GM19452 (cell line): ENCODE measurements around the gene DGKI.

Experiments
- ATAC-seq: cut with Tn5 transposase; IDR thresholded peaks from one replicate; pipeline ENCODE4 v1.9.1; 2021; ENCODE audit not compliant: unreplicated experiment

Gene DGKI

DNA sequence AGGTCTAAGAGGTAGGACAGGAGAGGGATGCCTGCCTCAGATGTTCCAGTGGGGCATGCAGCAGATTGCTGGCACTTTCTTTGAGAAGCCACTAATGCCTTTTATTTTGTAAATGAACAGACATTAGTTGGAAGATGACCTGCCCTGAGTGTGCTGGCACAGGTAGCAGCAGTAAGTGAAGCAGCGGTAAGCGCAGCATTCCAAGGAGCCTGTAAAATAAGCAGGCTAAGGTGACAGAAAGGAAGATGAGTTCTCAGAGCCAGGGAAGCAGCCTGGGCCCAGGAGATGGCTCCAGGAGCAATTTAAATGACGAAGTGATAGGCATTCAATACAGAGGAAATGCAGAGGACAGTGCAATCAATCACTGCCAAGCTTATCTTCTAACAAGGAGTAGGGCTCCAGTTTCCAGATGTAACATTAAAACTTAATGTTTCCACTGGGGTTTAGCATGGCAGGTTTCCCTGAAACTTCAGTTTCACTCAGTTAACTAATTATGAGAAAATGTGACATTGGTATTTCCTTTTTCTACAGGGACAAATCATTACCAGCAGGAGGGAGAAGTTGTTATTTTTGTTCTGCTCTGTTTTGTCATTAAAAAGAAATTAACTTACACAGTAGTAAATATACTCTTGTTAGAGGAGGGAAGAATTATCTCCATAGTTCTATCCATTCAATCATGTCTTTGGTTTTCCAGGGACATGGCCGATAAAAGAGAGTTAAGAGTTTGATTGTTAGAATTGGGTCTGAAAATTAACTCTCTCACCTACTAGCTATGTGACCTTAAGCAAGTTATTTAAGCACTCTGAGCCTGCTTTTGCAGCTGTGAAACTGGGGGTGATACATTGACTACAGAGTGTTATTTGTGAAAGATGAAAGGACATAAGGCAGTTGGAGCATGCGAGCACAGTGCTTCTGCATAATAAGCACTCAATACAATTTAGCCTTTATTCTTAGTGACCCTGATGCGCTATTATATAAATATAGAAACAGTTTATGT is 406.6 kb downstream of the DGKI start:
- ATAC-seq: no peak

DNA sequence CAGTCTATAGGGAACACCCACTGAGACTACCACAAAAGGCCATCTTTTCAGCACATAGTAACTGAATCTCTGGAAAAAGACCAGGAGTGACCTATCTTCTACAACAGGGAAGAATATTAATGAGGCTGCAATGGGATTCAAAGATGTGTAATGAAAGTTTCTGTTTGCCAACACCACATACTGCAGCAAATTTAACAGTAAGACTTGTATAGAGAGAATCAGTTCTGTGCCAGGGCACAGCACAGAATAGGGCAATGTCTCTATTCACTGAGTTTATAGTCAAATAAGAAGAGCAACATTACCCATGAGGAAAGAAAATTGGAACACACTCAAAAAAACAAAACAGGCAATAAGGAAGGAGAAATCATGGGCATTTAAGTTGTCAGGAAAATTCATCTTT is 411.8 kb downstream of the DGKI start:
- no peak for ATAC-seq

DNA sequence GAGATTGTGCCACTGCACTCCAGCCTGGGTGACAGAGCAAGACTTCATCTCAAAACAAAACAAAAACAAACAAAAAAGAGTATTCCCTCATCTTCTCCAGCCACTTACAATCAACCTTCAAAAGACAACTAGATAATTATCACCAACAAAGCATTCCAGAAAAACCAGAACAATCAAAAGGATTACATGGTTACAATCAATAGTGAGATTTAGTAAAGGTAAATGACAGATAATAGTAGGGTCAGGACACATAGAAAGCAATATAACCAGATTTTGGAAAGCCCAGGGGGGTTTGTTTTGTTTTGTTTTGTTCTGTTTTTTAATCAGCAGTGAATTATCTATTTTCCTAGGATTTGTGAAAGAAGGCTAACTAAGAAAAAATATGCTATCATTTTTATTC is 412.2 kb downstream of the DGKI start:
- ATAC-seq: no peak

- ATAC-seq: no peak
Measured at GRCh38 chr7:137423321-137423720, 423.5 kb downstream of the DGKI start.

DNA sequence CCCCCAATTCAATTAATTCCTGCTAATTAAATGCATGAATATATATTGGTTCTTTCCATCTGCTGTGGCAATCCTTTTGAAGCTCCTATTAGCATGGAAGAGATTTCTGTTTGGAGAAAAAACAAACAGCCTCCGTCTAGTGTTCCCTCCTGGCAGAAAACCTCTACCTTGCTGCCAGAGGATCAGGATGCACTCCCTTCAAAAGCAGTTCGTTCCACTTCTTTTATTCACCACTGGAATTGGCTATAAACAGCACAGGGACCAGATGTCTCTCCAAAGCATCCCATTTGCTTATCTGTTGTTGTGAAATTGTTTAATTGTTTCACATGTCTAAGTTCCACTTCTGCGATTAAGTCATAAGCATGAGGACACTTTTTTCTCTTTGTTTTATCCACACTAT is 425.4 kb downstream of the DGKI start:
- no peak for ATAC-seq

GRCh38 chr7:137418841-137419240 is 427.9 kb downstream of the DGKI start:
- ATAC-seq: no peak

DNA sequence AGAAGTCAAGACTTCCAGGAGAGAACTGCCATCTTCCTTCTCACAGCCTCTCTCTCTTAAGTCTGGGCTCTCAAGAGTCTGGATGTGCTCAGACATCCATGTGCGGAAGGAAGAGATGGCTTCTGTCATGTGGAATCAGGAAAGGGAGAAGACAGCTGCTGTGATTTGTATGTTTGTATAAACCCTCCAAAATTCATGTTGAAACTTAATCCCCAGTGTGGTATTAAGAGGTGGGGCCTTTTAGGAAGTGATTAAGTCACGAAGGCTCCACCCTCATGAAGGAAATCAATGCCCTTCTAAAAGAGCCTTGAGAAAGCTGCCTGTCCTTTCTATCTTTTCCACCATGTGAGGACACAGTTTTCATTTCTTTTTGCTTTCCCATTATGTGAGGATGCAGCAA is 429.3 kb downstream of the DGKI start:
- no peak for ATAC-seq

GRCh38 chr7:137413901-137414300 is 432.9 kb downstream of the DGKI start:
- no peak for ATAC-seq

DNA sequence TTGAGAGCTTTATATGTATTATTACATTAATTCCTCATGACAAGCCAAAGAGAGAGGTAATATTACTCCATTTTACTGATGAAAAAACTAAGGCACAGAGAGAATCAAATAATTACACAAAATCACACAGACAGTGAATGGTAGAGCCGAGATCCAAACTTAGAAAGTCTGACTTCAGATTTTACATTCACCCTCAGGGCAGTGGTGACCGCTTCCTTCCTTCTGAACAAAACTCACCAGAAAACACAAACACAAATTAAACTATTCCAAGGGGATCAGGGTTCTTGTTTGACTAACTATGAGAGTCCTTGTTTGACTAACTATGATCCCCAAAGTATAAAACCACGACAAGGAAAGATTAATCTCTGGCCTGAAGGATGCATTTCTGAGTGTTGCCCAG is 435.3 kb downstream of the DGKI start:
- ATAC-seq: no peak

DNA sequence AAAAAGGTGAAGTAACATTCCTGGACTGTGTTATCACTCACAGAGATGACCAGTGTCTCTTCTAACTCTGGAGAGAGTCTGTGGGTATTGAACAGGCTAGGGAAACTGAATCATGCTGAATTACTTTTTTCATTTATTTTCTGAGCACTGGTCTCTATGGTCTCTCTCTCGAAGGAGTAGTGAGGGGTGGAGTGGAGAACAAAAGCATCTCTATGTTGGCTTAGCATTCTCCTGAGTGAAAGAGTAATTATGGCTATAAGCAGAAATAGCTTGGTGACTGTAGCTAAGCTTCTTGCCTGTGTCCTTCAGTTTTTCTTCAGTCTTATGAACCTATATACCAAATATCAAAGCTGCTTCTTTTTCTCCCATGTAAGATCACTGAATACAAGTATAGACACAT is 438.6 kb downstream of the DGKI start:
- no peak for ATAC-seq

DNA sequence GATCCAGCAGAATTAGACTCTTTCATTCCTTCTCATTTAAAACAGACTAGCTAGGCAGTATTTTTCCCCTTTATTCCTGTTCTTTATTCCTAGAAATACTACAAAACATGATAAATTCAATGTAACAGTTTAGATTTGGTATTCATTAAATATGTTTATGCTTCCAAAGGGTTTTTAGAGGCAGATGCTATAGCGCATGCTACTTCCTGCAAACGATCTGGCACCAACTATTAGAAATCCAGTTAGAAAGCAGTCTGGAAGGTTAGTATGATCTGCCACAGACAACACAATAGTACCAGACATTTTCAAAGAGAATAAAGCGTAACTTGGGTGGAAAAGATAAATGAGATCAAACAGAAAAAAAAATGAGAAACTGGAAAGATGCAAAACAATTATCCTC is 439.7 kb downstream of the DGKI start:
- no peak for ATAC-seq

GRCh38 chr7:137404660-137405317 is 442.0 kb downstream of the DGKI start:
- no peak for ATAC-seq

DNA sequence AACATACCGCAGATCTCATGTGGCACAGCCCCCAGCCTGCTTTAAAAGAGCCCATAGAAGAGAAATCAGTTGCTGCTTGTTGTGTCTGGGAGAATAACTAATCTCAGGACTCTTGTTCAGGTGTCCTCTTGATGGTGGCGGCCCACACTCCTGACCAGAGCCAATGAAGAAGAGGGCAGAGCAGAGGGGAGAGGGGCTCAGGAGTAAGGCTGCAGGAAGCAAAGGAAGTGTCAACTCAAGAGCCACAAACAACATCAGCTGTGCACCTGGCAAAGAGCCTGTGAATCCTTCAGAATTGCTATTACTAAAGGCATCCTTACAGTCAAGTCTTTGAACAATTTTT is 443.4 kb downstream of the DGKI start:
- ATAC-seq: no peak

- no peak for ATAC-seq
Measured at GRCh38 chr7:137402536-137403352, 444.0 kb downstream of the DGKI start.

DNA sequence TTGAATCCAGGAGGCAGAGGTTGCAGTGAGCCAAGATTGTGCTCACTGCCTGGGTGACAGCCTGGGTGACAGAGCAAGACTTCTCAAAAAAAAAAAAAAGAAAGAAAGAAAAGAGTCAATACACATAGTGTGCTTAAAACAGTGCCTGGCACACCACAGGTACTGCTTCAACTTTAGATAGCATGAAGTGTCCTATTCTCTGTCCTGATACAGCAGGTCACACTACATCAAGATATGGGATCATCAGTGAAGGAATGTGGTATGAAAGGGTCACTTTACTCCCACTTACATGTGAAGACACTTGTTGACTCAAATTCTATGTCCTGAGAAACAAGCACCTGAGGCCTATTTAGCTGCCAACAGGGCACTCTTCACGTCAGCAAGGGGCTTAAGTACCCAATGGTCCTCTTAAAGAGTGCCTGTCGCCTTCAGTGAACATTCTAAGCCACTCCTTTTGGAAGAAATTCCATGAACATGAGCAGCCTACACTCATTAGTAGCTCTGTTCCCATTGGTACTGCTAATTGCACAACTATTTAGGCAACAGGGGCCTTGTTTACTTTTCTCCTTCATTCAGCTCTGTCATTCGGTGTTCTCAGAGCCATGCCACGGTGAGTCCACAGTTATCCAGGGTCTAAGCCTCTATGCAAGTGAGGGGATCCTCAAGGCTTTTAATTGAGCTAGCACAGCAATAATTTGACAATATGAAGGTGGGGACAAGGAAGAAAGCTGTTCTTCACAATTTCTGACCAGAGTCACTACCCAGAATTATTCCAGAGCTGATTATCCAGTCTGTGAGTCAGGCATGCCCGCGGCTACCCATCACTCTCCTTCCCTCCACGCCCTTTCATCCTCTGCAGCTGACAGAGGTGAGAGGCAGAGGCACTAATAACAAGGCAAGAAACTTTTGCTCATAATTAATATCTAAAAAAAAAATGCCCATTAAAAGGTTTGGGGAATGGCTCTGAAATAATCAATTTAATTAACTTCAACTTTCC is 446.6 kb downstream of the DGKI start:
- no peak for ATAC-seq

DNA sequence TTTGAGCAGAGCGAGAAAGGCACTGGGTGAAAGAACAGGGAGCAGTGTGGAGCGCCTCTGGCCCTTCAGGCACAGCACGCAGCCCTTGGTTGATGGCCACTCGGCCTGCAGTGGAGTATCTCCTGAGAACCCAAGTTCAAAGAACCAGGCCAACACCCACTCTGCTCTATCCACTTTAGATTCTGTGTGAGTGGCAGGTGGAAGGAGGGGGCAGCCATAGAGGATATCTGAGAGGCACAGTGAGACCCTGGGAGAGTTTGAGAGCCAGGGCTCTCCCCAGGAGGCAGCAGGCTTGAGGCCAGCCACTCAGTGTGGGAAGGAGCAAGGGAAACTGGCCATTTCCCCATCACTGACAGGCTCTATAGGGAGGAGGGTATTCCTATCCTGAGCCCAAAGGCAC is 450.7 kb downstream of the DGKI start:
- no peak for ATAC-seq

DNA sequence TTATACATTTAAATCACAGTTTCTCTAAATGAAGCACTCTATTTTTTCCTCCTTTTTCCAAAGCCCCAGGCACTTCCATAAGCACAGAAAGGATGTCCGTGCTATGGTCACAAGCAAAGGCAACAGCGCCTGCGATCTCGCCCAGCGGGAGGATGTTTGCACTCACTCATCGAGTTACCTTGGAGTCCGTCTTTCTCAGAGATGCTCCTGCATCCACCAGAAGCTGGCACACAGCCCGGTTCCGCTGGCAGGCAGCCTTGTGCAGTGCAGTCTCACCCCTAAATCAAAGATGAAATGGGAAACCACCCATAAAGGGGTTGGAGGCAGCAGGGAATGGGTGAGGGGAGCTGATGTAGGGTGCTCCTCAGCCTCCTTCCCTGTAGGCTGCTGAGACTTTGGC is 451.4 kb downstream of the DGKI start:
- ATAC-seq: no peak

- ATAC-seq: no peak
Measured at GRCh38 chr7:137393570-137393969, 453.2 kb downstream of the DGKI start.

DNA sequence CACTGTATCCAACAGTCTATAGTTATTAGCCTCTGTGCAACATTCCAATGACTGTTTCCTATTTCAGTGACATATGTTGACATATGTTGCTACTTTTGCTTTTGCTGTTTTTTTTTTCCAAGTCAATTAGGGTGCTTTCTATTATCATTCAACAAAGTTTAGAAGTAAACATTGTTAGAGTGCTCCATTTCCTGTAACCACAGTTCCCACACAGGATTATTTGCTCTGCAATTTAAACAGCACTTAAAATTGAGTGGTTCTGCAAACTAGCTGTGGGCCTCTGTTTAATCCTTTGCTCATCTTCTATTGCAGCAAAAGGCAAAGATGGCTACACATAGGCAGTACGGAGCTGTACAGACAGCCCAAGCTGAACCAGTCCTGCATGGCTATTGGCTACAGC is 456.7 kb downstream of the DGKI start:
- no peak for ATAC-seq

DNA sequence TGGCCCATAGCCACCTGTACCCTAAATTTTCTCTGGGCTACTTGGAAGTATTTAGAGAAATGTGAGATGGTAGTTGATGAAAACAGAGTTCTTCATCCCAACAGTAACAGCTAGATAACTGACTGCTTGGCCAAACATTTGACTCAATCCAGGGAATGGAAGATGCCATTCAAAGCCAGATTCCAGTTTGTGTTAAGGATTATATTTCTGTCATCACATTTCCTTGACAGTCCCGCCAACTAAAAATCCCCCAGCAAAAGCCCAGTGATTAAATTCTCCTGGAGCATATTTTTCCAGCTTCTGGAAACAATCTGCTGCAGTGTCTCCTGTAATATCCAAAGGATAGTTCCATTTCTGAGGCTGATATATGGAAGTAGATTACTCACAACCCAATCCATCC is 457.9 kb downstream of the DGKI start:
- ATAC-seq: no peak
